NB4 (cell line): ENCODE measurements around the gene BICDL1.

ENCODE experiments used
- MYC ChIP-seq: IDR thresholded peaks from 2 replicates; pipeline ENCODE4 v1.6.1; 2011; ENCODE audit warnings: low read depth, low read length
- POLR2A ChIP-seq: IDR thresholded peaks from 2 replicates; pipeline ENCODE4 v1.6.1; 2011; ENCODE audit warnings: mild to moderate bottlenecking; ENCODE audit not compliant: insufficient read length; ENCODE audit errors: extremely low read depth
- TF ChIP-seq, protein P1 (sequence below): IDR thresholded peaks from one replicate; pipeline ENCODE4 v1.5.1; 2012; ENCODE audit warnings: low read depth, low read length
- TF ChIP-seq, protein P2 (sequence below): IDR thresholded peaks from 2 replicates; pipeline ENCODE4 v1.6.1; 2011; ENCODE audit warnings: low read depth, low read length

DNA sequence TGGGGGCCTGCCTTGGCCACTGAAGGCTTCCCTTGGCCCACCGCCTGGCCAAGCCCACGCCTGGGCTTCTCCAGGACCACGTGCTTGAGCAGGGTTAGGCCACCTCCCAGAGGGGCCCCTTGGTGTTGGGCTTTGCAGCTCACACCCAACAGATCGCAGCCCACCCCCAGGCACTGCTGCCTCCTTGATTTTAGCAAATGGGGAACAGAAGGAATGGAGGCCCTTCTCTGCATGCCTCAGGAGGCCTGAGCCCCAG is 104.2 kb downstream of the BICDL1 start:
- TF ChIP-seq POLR2A (no peak), MYC (no peak)
- TF ChIP-seq, protein P1, sequence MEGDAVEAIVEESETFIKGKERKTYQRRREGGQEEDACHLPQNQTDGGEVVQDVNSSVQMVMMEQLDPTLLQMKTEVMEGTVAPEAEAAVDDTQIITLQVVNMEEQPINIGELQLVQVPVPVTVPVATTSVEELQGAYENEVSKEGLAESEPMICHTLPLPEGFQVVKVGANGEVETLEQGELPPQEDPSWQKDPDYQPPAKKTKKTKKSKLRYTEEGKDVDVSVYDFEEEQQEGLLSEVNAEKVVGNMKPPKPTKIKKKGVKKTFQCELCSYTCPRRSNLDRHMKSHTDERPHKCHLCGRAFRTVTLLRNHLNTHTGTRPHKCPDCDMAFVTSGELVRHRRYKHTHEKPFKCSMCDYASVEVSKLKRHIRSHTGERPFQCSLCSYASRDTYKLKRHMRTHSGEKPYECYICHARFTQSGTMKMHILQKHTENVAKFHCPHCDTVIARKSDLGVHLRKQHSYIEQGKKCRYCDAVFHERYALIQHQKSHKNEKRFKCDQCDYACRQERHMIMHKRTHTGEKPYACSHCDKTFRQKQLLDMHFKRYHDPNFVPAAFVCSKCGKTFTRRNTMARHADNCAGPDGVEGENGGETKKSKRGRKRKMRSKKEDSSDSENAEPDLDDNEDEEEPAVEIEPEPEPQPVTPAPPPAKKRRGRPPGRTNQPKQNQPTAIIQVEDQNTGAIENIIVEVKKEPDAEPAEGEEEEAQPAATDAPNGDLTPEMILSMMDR, result no peak
- TF ChIP-seq, protein P2, sequence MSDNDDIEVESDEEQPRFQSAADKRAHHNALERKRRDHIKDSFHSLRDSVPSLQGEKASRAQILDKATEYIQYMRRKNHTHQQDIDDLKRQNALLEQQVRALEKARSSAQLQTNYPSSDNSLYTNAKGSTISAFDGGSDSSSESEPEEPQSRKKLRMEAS, result no peak
